PC-3 (cell line): ENCODE measurements around the gene LRRC8C.

ENCODE experiments used
- CTCF ChIP-seq: fragments of 300-600 bp; sonication (generic); conservative IDR thresholded peaks from 2 replicates; pipeline ENCODE4 v1.5.1; 2017; ENCODE audit warnings: antibody characterized with exemption, low read depth, mild to moderate bottlenecking, low read length
- EZH2 ChIP-seq: fragments of 300-600 bp; sonication (generic); IDR thresholded peaks from one replicate; pipeline ENCODE4 v1.6.1; 2017; ENCODE audit warnings: antibody characterized with exemption, mild to moderate bottlenecking, low read length; ENCODE audit not compliant: unreplicated experiment
- EZH2phosphoT487 ChIP-seq: fragments of 300-600 bp; sonication (generic); IDR thresholded peaks from 2 replicates; pipeline ENCODE4 v1.6.1; 2018; ENCODE audit warnings: mild to moderate bottlenecking, antibody characterized with exemption, low read length, borderline replicate concordance

- TF ChIP-seq CTCF (no peak), EZH2phosphoT487 (no peak), EZH2 (no peak)
Observed at GRCh38 chr1:89759036-89759435, 126.1 kb downstream of the LRRC8C start.
